ENCODE measurements around the gene UBASH3B. TPM values are rescaled to one million over a fixed set of nuclear protein-coding genes. Genes with fewer than 3 reads are reported as not detected.

UBASH3B gene
- total RNA-seq, 2 experiments from 2014 or later = 67.3 to 108 TPM

- no peaks in the 10 kb centered on the region for H3K9me3 Mint-ChIP-seq (ENCODE audit: low read depth)
- CTCF ChIA-PET = interaction anchor here (0.5 to 14.7 kb wide), 4 partner anchors 10 to 100 kb away, joined by 3 to 288 read pairs (median 3); no protein-coding TSS in a partner anchor
- peaks cover 19% of the 10 kb centered on the region for H3K4me1 Mint-ChIP-seq
- H3K27ac Mint-ChIP-seq = no peak overlapping the region
- peaks cover 43% of the 10 kb centered on the region for H3K27me3 Mint-ChIP-seq
- no peak overlapping the region for H3K4me3 Mint-ChIP-seq
- H3K36me3 Mint-ChIP-seq = peaks cover 3% of the 10 kb centered on the region
- ATAC-seq (no peak), DNase-seq (no peak)
Measured at GRCh38 chr11:122652495-122652894, 3.0 kb upstream of the UBASH3B start.

GRCh38 chr11:122653916-122654585 lies 1.5 kb upstream of the UBASH3B start:
- no peak for ATAC-seq
- CTCF ChIA-PET = interaction anchor here (14.7 kb wide), 1 partner anchor 98 kb away, joined by 288 read pairs; no protein-coding TSS in a partner anchor
- H3K36me3 Mint-ChIP-seq = peaks cover 11% of the 10 kb centered on the region

GRCh38 chr11:122656073-122656630 lies 630 bp downstream of the UBASH3B start:
- H3K36me3 Mint-ChIP-seq = peaks cover 11% of the 10 kb centered on the region
- ATAC-seq (peak; percentile 62), DNase-seq (peak; percentile 60)
- CTCF ChIA-PET = interaction anchor here (0.7 to 14.7 kb wide), 34 partner anchors 7 to 406 kb away, joined by 3 to 288 read pairs (median 7); partner anchors contain the start of gene HSPA8
- H3K9me3 Mint-ChIP-seq (ENCODE audit: low read depth) = no peaks in the 10 kb centered on the region
- peaks cover 27% of the 10 kb centered on the region for H3K4me1 Mint-ChIP-seq
- H3K27me3 Mint-ChIP-seq = peaks cover 35% of the 10 kb centered on the region
- peak overlapping the region; percentile 88 for H3K27ac Mint-ChIP-seq
- peak overlapping the region; percentile 94 for H3K4me3 Mint-ChIP-seq

More at GRCh38 chr11:122653916-122654585, 1.5 kb upstream of the UBASH3B start:
- DNase-seq = no peak
- no peaks in the 10 kb centered on the region for H3K9me3 Mint-ChIP-seq (ENCODE audit: low read depth)
- H3K4me1 Mint-ChIP-seq = peaks cover 27% of the 10 kb centered on the region
- H3K27me3 Mint-ChIP-seq = peaks cover 43% of the 10 kb centered on the region
- H3K27ac Mint-ChIP-seq = no peak overlapping the region
- no peak overlapping the region for H3K4me3 Mint-ChIP-seq

GRCh38 chr11:122656631-122657101 lies 1.1 kb downstream of the UBASH3B start:
- H3K27me3 Mint-ChIP-seq = peaks cover 32% of the 10 kb centered on the region
- CTCF ChIA-PET = interaction anchor here (0.7 to 14.7 kb wide), 31 partner anchors 10 to 406 kb away, joined by 3 to 288 read pairs (median 7); partner anchors contain the start of gene HSPA8
- peak overlapping the region; percentile 94 for H3K4me3 Mint-ChIP-seq

GRCh38 chr11:122659676-122660554 lies 4.4 kb downstream of the UBASH3B start:
- H3K9me3 Mint-ChIP-seq (ENCODE audit: low read depth) = no peaks in the 10 kb centered on the region
- ATAC-seq = no peak
- H3K27ac Mint-ChIP-seq = no peak overlapping the region
- peaks cover 5% of the 10 kb centered on the region for H3K27me3 Mint-ChIP-seq
- no peak overlapping the region for H3K4me3 Mint-ChIP-seq
- CTCF ChIA-PET = interaction anchor here (1.0 to 14.7 kb wide), 3 partner anchors 13 to 93 kb away, joined by 3 to 288 read pairs (median 6); no protein-coding TSS in a partner anchor
- H3K4me1 Mint-ChIP-seq = peaks cover 34% of the 10 kb centered on the region
- H3K36me3 Mint-ChIP-seq = peaks cover 16% of the 10 kb centered on the region
- DNase-seq = no peak

More at GRCh38 chr11:122656631-122657101, 1.1 kb downstream of the UBASH3B start:
- peak; percentile 52 for DNase-seq
- Mint-ChIP-seq H3K36me3 (peaks cover 11% of the 10 kb centered on the region), H3K9me3 (ENCODE audit: low read depth) (no peaks in the 10 kb centered on the region), H3K27ac (peak overlapping the region; percentile 88), H3K4me1 (peaks cover 27% of the 10 kb centered on the region)
- peak; percentile 32 for ATAC-seq

GRCh38 chr11:122661182-122661945 lies 5.8 kb downstream of the UBASH3B start:
- CTCF ChIA-PET = interaction anchor here (0.7 to 14.7 kb wide), 4 partner anchors 32 to 91 kb away, joined by 3 to 288 read pairs (median 4); no protein-coding TSS in a partner anchor
- Mint-ChIP-seq H3K4me1 (peaks cover 38% of the 10 kb centered on the region), H3K36me3 (peaks cover 16% of the 10 kb centered on the region), H3K27me3 (no peaks in the 10 kb centered on the region), H3K4me3 (no peak overlapping the region), H3K9me3 (ENCODE audit: low read depth) (no peaks in the 10 kb centered on the region), H3K27ac (no peak overlapping the region)
- DNase-seq (no peak), ATAC-seq (no peak)

GRCh38 chr11:122663056-122663740 lies 7.7 kb downstream of the UBASH3B start:
- H3K4me1 Mint-ChIP-seq = peaks cover 46% of the 10 kb centered on the region
- no peak overlapping the region for H3K27ac Mint-ChIP-seq
- no peak overlapping the region for H3K4me3 Mint-ChIP-seq
- CTCF ChIA-PET = interaction anchor here (0.6 to 14.7 kb wide), 4 partner anchors 8 to 89 kb away, joined by 3 to 288 read pairs (median 4); partner anchors contain the start of gene UBASH3B
- no peaks in the 10 kb centered on the region for H3K27me3 Mint-ChIP-seq
- peaks cover 17% of the 10 kb centered on the region for H3K36me3 Mint-ChIP-seq
- no peak for ATAC-seq
- no peaks in the 10 kb centered on the region for H3K9me3 Mint-ChIP-seq (ENCODE audit: low read depth)
- no peak for DNase-seq

- CTCF ChIA-PET = interaction anchor here (0.9 to 14.7 kb wide), 2 partner anchors 8 to 89 kb away, joined by 4 to 288 read pairs; partner anchors contain the start of gene UBASH3B
- Mint-ChIP-seq H3K9me3 (ENCODE audit: low read depth) (no peaks in the 10 kb centered on the region), H3K36me3 (peaks cover 18% of the 10 kb centered on the region), H3K4me3 (no peak overlapping the region), H3K27me3 (no peaks in the 10 kb centered on the region), H3K27ac (no peak overlapping the region), H3K4me1 (peaks cover 48% of the 10 kb centered on the region)
- ATAC-seq = no peak
- no peak for DNase-seq
Measured at GRCh38 chr11:122663764-122664163, 8.2 kb downstream of the UBASH3B start.

- no peak overlapping the region for H3K27ac Mint-ChIP-seq
- H3K4me3 Mint-ChIP-seq = no peak overlapping the region
- ATAC-seq (no peak), DNase-seq (no peak)
- CTCF ChIA-PET = interaction anchor here (0.9 to 14.7 kb wide), 3 partner anchors 8 to 88 kb away, joined by 4 to 288 read pairs (median 35); partner anchors contain the start of gene UBASH3B
- H3K4me1 Mint-ChIP-seq = peaks cover 50% of the 10 kb centered on the region
- H3K27me3 Mint-ChIP-seq = no peaks in the 10 kb centered on the region
- H3K9me3 Mint-ChIP-seq (ENCODE audit: low read depth) = peaks cover under 1% of the 10 kb centered on the region
- H3K36me3 Mint-ChIP-seq = peaks cover 20% of the 10 kb centered on the region
Measured at GRCh38 chr11:122664188-122664587, 8.7 kb downstream of the UBASH3B start.

GRCh38 chr11:122665861-122666260 lies 10.3 kb downstream of the UBASH3B start:
- DNase-seq (no peak), ATAC-seq (no peak)
- Mint-ChIP-seq H3K36me3 (peaks cover 32% of the 10 kb centered on the region), H3K27ac (no peak overlapping the region), H3K27me3 (no peaks in the 10 kb centered on the region), H3K4me3 (no peak overlapping the region), H3K9me3 (ENCODE audit: low read depth) (peaks cover 4% of the 10 kb centered on the region), H3K4me1 (peaks cover 58% of the 10 kb centered on the region)
- CTCF ChIA-PET = interaction anchor here (1.8 to 5.2 kb wide), 3 partner anchors 10 to 90 kb away, joined by 3 to 39 read pairs (median 35); partner anchors contain the start of gene UBASH3B

- CTCF ChIA-PET = interaction anchor here (0.7 to 5.2 kb wide), 9 partner anchors 8 to 89 kb away, joined by 3 to 39 read pairs (median 4); partner anchors contain the start of gene UBASH3B
- Mint-ChIP-seq H3K9me3 (ENCODE audit: low read depth) (peaks cover 4% of the 10 kb centered on the region), H3K4me1 (peaks cover 61% of the 10 kb centered on the region), H3K27ac (peak overlapping the region; percentile 16), H3K4me3 (peak overlapping the region; percentile 47), H3K36me3 (peaks cover 38% of the 10 kb centered on the region), H3K27me3 (no peaks in the 10 kb centered on the region)
- ATAC-seq = peak; percentile 40
- DNase-seq = no peak
Measured at GRCh38 chr11:122666743-122667142, 11.2 kb downstream of the UBASH3B start.

All from activated CD8-positive, alpha-beta memory T cell treated with anti-CD3 and anti-CD28 coated beads, Interleukin-2, amount 10 ng/mL, durations not matched to agents 7 days and 5 days (primary cell).